ENCODE results near the gene PANX2. TPM values are rescaled to one million over a fixed set of nuclear protein-coding genes. Genes with fewer than 3 reads are reported as not detected.

The PANX2 gene
- total and polyA plus RNA-seq, 9 donors: 0.27 to 5.6 (median 2.3) TPM

- H3K4me1 ChIP-seq (ENCODE audit: insufficient read depth): no peaks in the 10 kb centered on the region
- intact Hi-C loops (cut with DNase I): loop anchor here in 2 of 4 donors (2.0 to 5.0 kb wide), 2 partner anchors 55 to 57 kb away; no protein-coding TSS in a partner anchor
- H3K27ac ChIP-seq: no peak overlapping the region
- H3K36me3 ChIP-seq: no peaks in the 10 kb centered on the region
- no peaks in the 10 kb centered on the region for H3K9me3 ChIP-seq
- DNase-seq: peak in 1 of 5 donors; percentile 25
- TF ChIP-seq CTCF (IDR thresholded peaks at IDR 0.05) (no peak), EP300 (IDR thresholded peaks at IDR 0.05) (no peak), POLR2A (IDR thresholded peaks at IDR 0.05) (no peak)
- H3K4me3 ChIP-seq: no peak overlapping the region
- 75 to 83% (median 81%) methylated on average over 30 to 33 of the region's 33 CpGs for WGBS, 3 donors
- no peaks in the 10 kb centered on the region for H3K27me3 ChIP-seq
Observed at GRCh38 chr22:50151571-50152537, 18.7 kb upstream of the PANX2 start.

DNA sequence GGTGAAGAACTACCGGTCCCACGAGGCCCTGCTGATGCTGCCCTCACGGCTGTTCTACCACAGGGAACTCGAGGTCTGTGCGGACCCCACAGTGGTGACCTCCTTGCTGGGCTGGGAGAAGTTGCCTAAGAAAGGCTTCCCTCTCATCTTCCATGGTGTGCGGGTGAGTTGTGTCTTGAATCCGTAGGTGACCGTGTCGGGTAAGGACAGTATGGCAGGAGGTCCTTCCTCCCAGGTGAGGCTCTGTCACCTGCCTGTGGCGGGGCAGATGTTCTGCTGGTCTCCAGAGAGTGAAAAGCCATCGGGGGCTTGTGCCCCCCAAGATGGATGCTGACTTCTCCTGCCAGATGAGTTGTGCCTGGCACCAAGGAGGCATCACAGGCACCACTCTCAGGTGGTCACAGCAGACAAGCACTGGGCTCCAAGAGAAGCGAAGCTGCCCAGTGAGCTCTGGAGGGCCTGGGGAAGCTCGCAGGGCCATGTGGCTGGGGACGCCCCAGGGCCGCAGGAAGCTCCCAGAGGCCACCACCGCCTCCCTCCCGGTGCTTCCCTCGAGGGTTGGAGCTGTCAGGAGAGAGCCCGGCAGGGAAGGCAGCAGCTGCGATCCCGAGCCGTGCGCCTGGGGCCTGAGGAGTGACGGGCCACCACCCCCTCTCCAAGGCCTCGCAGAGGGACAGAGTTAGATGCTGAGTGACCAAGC lies 17.3 kb upstream of the PANX2 start:
- H3K27ac ChIP-seq: no peak overlapping the region
- no peaks in the 10 kb centered on the region for H3K27me3 ChIP-seq
- intact Hi-C loops (cut with DNase I): loop anchor here in 2 of 4 donors (2.0 to 5.0 kb wide), 2 partner anchors 54 to 56 kb away; no protein-coding TSS in a partner anchor
- H3K4me1 ChIP-seq (ENCODE audit: insufficient read depth): no peaks in the 10 kb centered on the region
- DNase-seq: no peak
- no peaks in the 10 kb centered on the region for H3K36me3 ChIP-seq
- TF ChIP-seq CTCF (IDR thresholded peaks at IDR 0.05) (no peak), EP300 (IDR thresholded peaks at IDR 0.05) (no peak), POLR2A (IDR thresholded peaks at IDR 0.05) (no peak)
- H3K9me3 ChIP-seq: no peaks in the 10 kb centered on the region
- WGBS, 3 donors: 84 to 88% (median 84%) methylated on average over 25 of the region's 25 CpGs
- H3K4me3 ChIP-seq: no peak overlapping the region

GRCh38 chr22:50153756-50154140 lies 16.8 kb upstream of the PANX2 start:
- Histone ChIP-seq H3K27ac (no peak overlapping the region), H3K9me3 (no peaks in the 10 kb centered on the region), H3K27me3 (no peaks in the 10 kb centered on the region), H3K36me3 (no peaks in the 10 kb centered on the region), H3K4me3 (no peak overlapping the region), H3K4me1 (ENCODE audit: insufficient read depth) (no peaks in the 10 kb centered on the region)
- intact Hi-C loops (cut with DNase I): loop anchor here in 2 of 4 donors (2.0 to 5.0 kb wide), 2 partner anchors 54 to 55 kb away; no protein-coding TSS in a partner anchor
- 84 to 92% (median 89%) methylated on average over 5 to 7 of the region's 7 CpGs for WGBS, 3 donors
- no peak for DNase-seq
- no peak for TF ChIP-seq EP300 (IDR thresholded peaks at IDR 0.05)
- no peak for TF ChIP-seq CTCF (IDR thresholded peaks at IDR 0.05)
- no peak for TF ChIP-seq POLR2A (IDR thresholded peaks at IDR 0.05)

DNA sequence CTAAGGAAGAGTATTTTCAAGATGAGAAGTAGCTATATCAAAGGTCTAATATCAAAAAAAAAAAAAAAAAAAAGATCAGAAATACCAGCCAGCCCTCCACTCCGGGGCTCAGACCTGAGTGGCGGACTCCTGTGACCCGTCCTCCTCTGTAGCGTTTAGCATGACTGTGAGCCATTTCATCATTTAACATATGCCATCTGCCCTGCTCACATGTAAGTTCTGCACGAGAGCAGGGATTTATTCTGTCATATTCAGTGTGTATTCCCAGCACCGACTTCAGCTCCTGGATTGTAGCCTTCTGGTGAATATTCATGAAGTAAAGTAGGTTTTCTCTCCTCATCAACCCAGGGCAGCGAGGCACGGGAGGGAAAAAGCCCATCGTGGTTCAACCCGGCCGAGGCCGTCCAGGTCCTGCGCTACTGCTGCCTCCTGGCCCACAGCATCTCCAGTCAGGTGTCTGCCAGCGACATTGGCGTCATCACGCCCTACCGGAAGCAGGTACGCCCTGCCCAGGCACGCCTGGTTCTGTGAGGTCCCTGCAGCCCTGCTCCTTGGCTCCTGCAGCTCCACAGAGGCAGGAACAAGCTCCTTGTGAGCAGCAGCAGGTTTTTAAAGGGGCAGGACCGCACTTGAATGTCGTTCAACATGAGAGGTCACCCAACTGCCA lies 12.7 kb upstream of the PANX2 start:
- DNase-seq: peak in 1 of 5 donors; percentile 14
- no peak overlapping the region for H3K27ac ChIP-seq
- TF ChIP-seq POLR2A (IDR thresholded peaks at IDR 0.05) (no peak), EP300 (IDR thresholded peaks at IDR 0.05) (no peak), CTCF (IDR thresholded peaks at IDR 0.05) (no peak)
- H3K36me3 ChIP-seq: no peaks in the 10 kb centered on the region
- no peaks in the 10 kb centered on the region for H3K9me3 ChIP-seq
- H3K27me3 ChIP-seq: no peaks in the 10 kb centered on the region
- H3K4me3 ChIP-seq: no peak overlapping the region
- no peaks in the 10 kb centered on the region for H3K4me1 ChIP-seq (ENCODE audit: insufficient read depth)
- intact Hi-C loops (cut with DNase I): no loop called here
- 77 to 85% (median 83%) methylated on average over 21 of the region's 21 CpGs for WGBS, 3 donors
